Limb (tissue), 2 donors: ENCODE data around the gene FIP1L1.
A peak's percentile ranks its signal among the peaks of the same experiment; 100 is the strongest.
"Not testable (repeated sequence)": the region's sequence is repeated elsewhere in the genome, so short reads cannot be mapped to it uniquely, and the experiment has no call there.

ENCODE experiments used
- DNase-seq, 2 donors: peaks; one replicate each; pipeline ENCODE4 v3.0.0-alpha.2; 2016; ENCODE audit errors: extremely low spot score in 2 of 2

Gene FIP1L1

GRCh38 chr4:53378171-53378482 is 686 bp downstream of the FIP1L1 start:
- no peak for DNase-seq

- no peak for DNase-seq
Observed at GRCh38 chr4:53380221-53380620, 2.8 kb downstream of the FIP1L1 start.

- not testable (repeated sequence) for DNase-seq
Observed at GRCh38 chr4:53409479-53409878, 32.0 kb downstream of the FIP1L1 start.

- no peak for DNase-seq
Observed at GRCh38 chr4:53419208-53419607, 41.8 kb downstream of the FIP1L1 start.

- DNase-seq, result no peak
Observed at GRCh38 chr4:53421791-53422190, 44.4 kb downstream of the FIP1L1 start.

- no peak for DNase-seq
Observed at GRCh38 chr4:53422367-53422766, 44.9 kb downstream of the FIP1L1 start.

GRCh38 chr4:53424280-53424679 is 46.8 kb downstream of the FIP1L1 start:
- no peak for DNase-seq

- no peak for DNase-seq
Observed at GRCh38 chr4:53427366-53427765, 49.9 kb downstream of the FIP1L1 start.

- no peak for DNase-seq
Observed at GRCh38 chr4:53431052-53431451, 53.6 kb downstream of the FIP1L1 start.

GRCh38 chr4:53432528-53433424 is 55.3 kb downstream of the FIP1L1 start:
- no peak for DNase-seq

- DNase-seq, result no peak
Observed at GRCh38 chr4:53436251-53436650, 58.8 kb downstream of the FIP1L1 start.

GRCh38 chr4:53441564-53441963 is 64.1 kb downstream of the FIP1L1 start:
- no peak for DNase-seq

- no peak for DNase-seq
Observed at GRCh38 chr4:53444954-53445353, 67.5 kb downstream of the FIP1L1 start.

GRCh38 chr4:53450773-53451172 is 73.3 kb downstream of the FIP1L1 start:
- no peak for DNase-seq

- no peak for DNase-seq
Observed at GRCh38 chr4:53453385-53453784, 75.9 kb downstream of the FIP1L1 start.

- DNase-seq, result no peak
Observed at GRCh38 chr4:53455766-53456165, 78.3 kb downstream of the FIP1L1 start.

- DNase-seq, result no peak
Observed at GRCh38 chr4:53456178-53456577, 78.7 kb downstream of the FIP1L1 start.

- no peak for DNase-seq
Observed at GRCh38 chr4:53459548-53459947, 82.1 kb downstream of the FIP1L1 start.

GRCh38 chr4:53461244-53461643 is 83.8 kb downstream of the FIP1L1 start:
- DNase-seq, result no peak

- no peak for DNase-seq
Observed at GRCh38 chr4:53463340-53463739, 85.9 kb downstream of the FIP1L1 start.

GRCh38 chr4:53465281-53465680 is 87.8 kb downstream of the FIP1L1 start:
- peak in 1 of 2 donors; percentile 11 for DNase-seq

- no peak for DNase-seq
Observed at GRCh38 chr4:53465891-53466290, 88.5 kb downstream of the FIP1L1 start.

- not testable (repeated sequence) for DNase-seq
Observed at GRCh38 chr4:53466576-53466975, 89.1 kb downstream of the FIP1L1 start.
